GM12878 (cell line): ENCODE data around the gene MLN. TPM values are rescaled to one million over a fixed set of nuclear protein-coding genes. Genes with fewer than 3 reads are reported as not detected.

Experiments
- ATF3 ChIP-seq: IDR thresholded peaks from 2 replicates; pipeline ENCODE4 v1.6.1; 2011; ENCODE audit warnings: low read depth, mild to moderate bottlenecking, low read length, moderate library complexity, borderline replicate concordance; ENCODE audit errors: extremely low read depth
- ATF7 ChIP-seq: fragments of 450-650 bp; IDR thresholded peaks from 2 replicates; pipeline ENCODE4 v1.6.1; 2016; ENCODE audit warnings: low read depth, mild to moderate bottlenecking
- CREM ChIP-seq: IDR thresholded peaks from 2 replicates; pipeline ENCODE4 v1.6.1; 2014; ENCODE audit warnings: antibody characterized with exemption, low read depth
- E2F4 ChIP-seq: IDR thresholded peaks from 2 replicates; pipeline ENCODE4 v1.6.1; 2012; ENCODE audit warnings: low read depth, low read length, improper control_type of control experiment
- EGR1 ChIP-seq, 2 experiments: IDR thresholded peaks; 1 replicate in 1 of 2; 2 replicates in 1 of 2; pipeline ENCODE4 v1.6.1; 2011 to 2012; ENCODE audit warnings: low read depth in 2 of 2, low read length in 2 of 2, borderline replicate concordance in 1 of 2, mild to moderate bottlenecking in 1 of 2, moderate library complexity in 1 of 2
- HDGF ChIP-seq: fragments of 450-650 bp; IDR thresholded peaks from 2 replicates; pipeline ENCODE4 v1.6.1; 2016; ENCODE audit warnings: antibody characterized with exemption
- HSF1 ChIP-seq: fragments of 150-350 bp; IDR thresholded peaks from 2 replicates; pipeline ENCODE4 v1.6.1; 2014; ENCODE audit warnings: mild to moderate bottlenecking, low read depth, low read length
- NKRF ChIP-seq: fragments of 450-650 bp; conservative IDR thresholded peaks from 2 replicates; pipeline ENCODE4 v1.6.1; 2017; ENCODE audit warnings: mild to moderate bottlenecking, moderate library complexity
- RAD21 ChIP-seq: IDR thresholded peaks from 2 replicates; pipeline ENCODE4 v1.6.1; 2011; ENCODE audit warnings: mild to moderate bottlenecking, low read depth, low read length, moderate library complexity; ENCODE audit not compliant: insufficient read depth
- SIN3A ChIP-seq: IDR thresholded peaks from 2 replicates; pipeline ENCODE4 v1.6.1; 2012; ENCODE audit warnings: low read depth, low read length, improper control_type of control experiment
- SMAD5 ChIP-seq: IDR thresholded peaks from 2 replicates; pipeline ENCODE4 v1.6.1; 2016; ENCODE audit warnings: antibody characterized with exemption, low read depth
- SMC3 ChIP-seq: IDR thresholded peaks from 2 replicates; pipeline ENCODE4 v1.6.1; 2011; ENCODE audit warnings: low read length, improper control_type of control experiment, borderline replicate concordance
- STAT3 ChIP-seq: IDR thresholded peaks from 2 replicates; pipeline ENCODE4 v1.6.1; 2011; ENCODE audit warnings: low read depth, low read length, improper control_type of control experiment
- ZBTB4 ChIP-seq: fragments of 450-650 bp; formaldehyde crosslinking; IDR thresholded peaks from 2 replicates; pipeline ENCODE4 v1.4.0; 2022; ENCODE audit warnings: mild to moderate bottlenecking, moderate library complexity
- polyA plus RNA-seq, 11 experiments: library from polyadenylated mRNA; depleted of rRNA in 4 of 11; unstranded in 6 of 11; stranded (reverse) in 5 of 11; fragments of >200 nt; fragmentation: Nextera tagmentation in 4 of 11; fragmentation: Illumina TruSeq in 1 of 11; extraction: Ambion mirVana in 4 of 11; extraction: Trizol in 1 of 11; gene quantifications; 1 replicate in 1 of 11; 2 replicates in 10 of 11; pipeline versions ENCODE4 v1.2.1 to v1.2.3, GENCODE V29; 2011 to 2016; ENCODE audit warnings: inconsistent platforms in 2 of 11, missing spikeins in 2 of 11, low read depth in 1 of 11
- total RNA-seq, 4 experiments: library from RNA; depleted of rRNA in 3 of 4; stranded (reverse); fragments of >200 nt in 3 of 4; fragmentation: Illumina TruSeq in 1 of 4; extraction: Trizol in 1 of 4; gene quantifications; 2 replicates each; pipeline versions ENCODE4 v1.2.1 to v1.2.3, GENCODE V29; 2013 to 2021

MLN gene
- total and polyA plus RNA-seq, 10 of the 15 experiments (the other 5 are each of a cell fraction or from before 2014, with no cell fraction given), result not detected

- no peak for TF ChIP-seq ATF3
- no peak for TF ChIP-seq CREM
- no peak for TF ChIP-seq EGR1 (IDR thresholded peaks at IDR 0.05; ENCODE audit: borderline replicate concordance in 1 of 2, low read depth in 2 of 2, low read length in 2 of 2)
- TF ChIP-seq ATF7, result no peak
- TF ChIP-seq HDGF, result no peak
- no peak for TF ChIP-seq E2F4
- no peak for TF ChIP-seq SMAD5
- no peak for TF ChIP-seq STAT3
- no peak for TF ChIP-seq HSF1
- no peak for TF ChIP-seq ZBTB4 (CRISPR knock-in tag)
- TF ChIP-seq NKRF, result no peak
- TF ChIP-seq RAD21, result no peak
- no peak for TF ChIP-seq SIN3A
- no peak for TF ChIP-seq SMC3
Measured at GRCh38 chr6:33785778-33786177, 18.0 kb downstream of the MLN start (continued).
